Thyroid gland (tissue), 4 donors: ENCODE results near the gene NLK. TPM values are rescaled to one million over a fixed set of nuclear protein-coding genes. Genes with fewer than 3 reads are reported as not detected.
A peak's percentile ranks its signal among the peaks of the same experiment; 100 is the strongest.

ENCODE experiments used
- DNase-seq, 2 donors: peaks; one replicate each; pipeline ENCODE4 v3.0.0-alpha.2; 2019
- H3K27ac ChIP-seq, 3 donors: fragments of 200-600 bp; sonication (generic); 1 replicate in 2 of 3; 2 replicates in 1 of 3; pipeline ENCODE4 v1.5.1; 2016 to 2019; ENCODE audit warnings: mild to moderate bottlenecking in 1 of 3, moderate library complexity in 1 of 3
- H3K27me3 ChIP-seq: fragments of 200-600 bp; sonication (generic); one replicate; pipeline ENCODE4 v1.5.1; 2019
- H3K36me3 ChIP-seq, 2 donors: fragments of 200-600 bp; sonication (generic); one replicate each; pipeline ENCODE4 v1.5.1; 2016 to 2019
- H3K4me1 ChIP-seq, 2 donors: fragments of 200-600 bp; sonication (generic); one replicate each; pipeline ENCODE4 v1.5.1; 2017 to 2019
- H3K4me3 ChIP-seq, 3 donors: fragments of 200-600 bp; sonication (generic); replicated peaks in 1 of 3; 1 replicate in 2 of 3; 2 replicates in 1 of 3; pipeline ENCODE4 v1.5.1; 2016; ENCODE audit warnings: mild to moderate bottlenecking in 1 of 3
- H3K9me3 ChIP-seq: fragments of 200-600 bp; sonication (generic); one replicate; pipeline ENCODE4 v1.5.1; 2017
- CTCF ChIP-seq, 6 experiments: fragments of 200-600 bp in 3 of 6; fragments of 450-650 bp in 3 of 6; sonication (generic) in 3 of 6; IDR thresholded peaks; one replicate each; pipeline ENCODE4 v1.5.1; 2016 to 2019; ENCODE audit warnings: antibody characterized with exemption in 6 of 6, mild to moderate bottlenecking in 2 of 6, inconsistent platforms in 1 of 6, moderate library complexity in 1 of 6
- POLR2A ChIP-seq, 2 donors: fragments of 450-650 bp; IDR thresholded peaks; one replicate each; pipeline ENCODE4 v1.6.1; 2017; ENCODE audit warnings: antibody characterized with exemption in 2 of 2, mild to moderate bottlenecking in 2 of 2, moderate library complexity in 1 of 2
- WGBS, 2 donors: methylation state at CpG; one replicate each; pipeline ENCODE4 v1.1.5; 2017; 5-methylcytosine and 5-hydroxymethylcytosine counted together
- intact Hi-C: fragments of 100-400 bp; cut with DNase I; formaldehyde crosslinking; loops from one replicate; pipeline ENCODE4 v1.15.1; 2023
- total RNA-seq, 4 donors: library from RNA; depleted of rRNA; stranded (reverse); fragments of >200 nt; gene quantifications; one replicate each; pipeline ENCODE4 v1.2.3, GENCODE V29; 2016

NLK gene
- total RNA-seq, 4 donors from 2014 or later: 37.7 to 54.2 (median 46.0) TPM

- no peaks in the 10 kb centered on the region for H3K27me3 ChIP-seq
- no peaks in the 10 kb centered on the region for H3K36me3 ChIP-seq
- DNase-seq: no peak
- no peak overlapping the region for H3K27ac ChIP-seq
- H3K9me3 ChIP-seq: no peaks in the 10 kb centered on the region
- TF ChIP-seq CTCF (IDR thresholded peaks at IDR 0.05) (no peak), POLR2A (IDR thresholded peaks at IDR 0.05) (no peak)
- no peak overlapping the region for H3K4me3 ChIP-seq
- peaks cover 29 to 54% of the 10 kb centered on the region in 2 donors for H3K4me1 ChIP-seq
- WGBS, 2 donors: 65 to 69% methylated on average over 3 of the region's 3 CpGs
- intact Hi-C loops: no loop called here
Observed at GRCh38 chr17:28056276-28056620, 13.8 kb downstream of the NLK start.

- WGBS, 2 donors: 94 to 100% methylated on average over 1 of the region's 1 CpG
- Histone ChIP-seq H3K4me3 (no peak overlapping the region), H3K27me3 (no peaks in the 10 kb centered on the region), H3K36me3 (no peaks in the 10 kb centered on the region), H3K9me3 (no peaks in the 10 kb centered on the region), H3K4me1 (peaks cover 20 to 42% of the 10 kb centered on the region in 2 donors), H3K27ac (peak overlapping the region in 1 of 3 donors; percentile 15)
- TF ChIP-seq CTCF (IDR thresholded peaks at IDR 0.05): no peak
- TF ChIP-seq POLR2A (IDR thresholded peaks at IDR 0.05): no peak
- intact Hi-C loops: no loop called here
- no peak for DNase-seq
Observed at GRCh38 chr17:28057731-28058246, 15.3 kb downstream of the NLK start.

- no peak for TF ChIP-seq POLR2A (IDR thresholded peaks at IDR 0.05)
- no peak for TF ChIP-seq CTCF (IDR thresholded peaks at IDR 0.05)
- no peak for DNase-seq
- Histone ChIP-seq H3K27me3 (no peaks in the 10 kb centered on the region), H3K4me3 (no peak overlapping the region), H3K36me3 (no peaks in the 10 kb centered on the region), H3K9me3 (no peaks in the 10 kb centered on the region), H3K4me1 (peaks cover 10 to 29% of the 10 kb centered on the region in 2 donors), H3K27ac (no peak overlapping the region)
- 91 to 95% methylated on average over 1 of the region's 1 CpG for WGBS, 2 donors
- intact Hi-C loops: no loop called here
Observed at GRCh38 chr17:28059675-28060074, 17.2 kb downstream of the NLK start.

GRCh38 chr17:28065706-28066105 is 23.2 kb downstream of the NLK start:
- DNase-seq: no peak
- H3K36me3 ChIP-seq: no peaks in the 10 kb centered on the region
- H3K9me3 ChIP-seq: no peaks in the 10 kb centered on the region
- H3K4me3 ChIP-seq: no peak overlapping the region
- H3K27ac ChIP-seq: no peak overlapping the region
- no peaks in the 10 kb centered on the region for H3K4me1 ChIP-seq
- TF ChIP-seq POLR2A (IDR thresholded peaks at IDR 0.05) (no peak), CTCF (IDR thresholded peaks at IDR 0.05) (no peak)
- H3K27me3 ChIP-seq: no peaks in the 10 kb centered on the region
- WGBS, 2 donors: 71 to 78% methylated on average over 2 of the region's 2 CpGs
- intact Hi-C loops: no loop called here

GRCh38 chr17:28069061-28069460 is 26.6 kb downstream of the NLK start:
- no peak for DNase-seq
- H3K36me3 ChIP-seq: no peaks in the 10 kb centered on the region
- no peaks in the 10 kb centered on the region for H3K9me3 ChIP-seq
- no peaks in the 10 kb centered on the region for H3K4me1 ChIP-seq
- no peak overlapping the region for H3K4me3 ChIP-seq
- H3K27ac ChIP-seq: no peak overlapping the region
- no peaks in the 10 kb centered on the region for H3K27me3 ChIP-seq
- TF ChIP-seq POLR2A (IDR thresholded peaks at IDR 0.05) (no peak), CTCF (IDR thresholded peaks at IDR 0.05) (no peak)
- WGBS, 2 donors: 98% methylated on average over 1 of the region's 1 CpG
- intact Hi-C loops: no loop called here
